Lung (tissue), 12 donors: Measurements from ENCODE around the gene PTX4. TPM values are rescaled to one million over a fixed set of nuclear protein-coding genes. Genes with fewer than 3 reads are reported as not detected.

ENCODE experiments used
- ATAC-seq: fragments of 200-7000 bp; cut with Tn5 transposase; one replicate; pipeline ENCODE4 v1.9.1; 2020; ENCODE audit warnings: moderate number of reproducible peaks; ENCODE audit not compliant: insufficient read depth, low FRiP score
- DNase-seq, 3 donors: peaks; one replicate each; pipeline ENCODE4 v3.0.0-alpha.2; 2013 to 2017
- H3K27ac ChIP-seq, 2 donors: one replicate each; pipeline ENCODE4 v1.5.1; 2013; ENCODE audit warnings: mild to moderate bottlenecking in 2 of 2, moderate library complexity in 2 of 2, control low read depth in 1 of 2, inconsistent platforms in 1 of 2, low read depth in 1 of 2, low read length in 1 of 2
- H3K27me3 ChIP-seq, 3 donors: one replicate each; pipeline ENCODE4 v1.5.1; 2013; ENCODE audit warnings: low read length in 2 of 3; ENCODE audit not compliant: control insufficient read depth in 3 of 3, insufficient read depth in 3 of 3
- H3K36me3 ChIP-seq, 4 donors: one replicate each; pipeline ENCODE4 v1.5.1; 2013; ENCODE audit warnings: low read length in 4 of 4, mild to moderate bottlenecking in 1 of 4, moderate library complexity in 1 of 4; ENCODE audit not compliant: control insufficient read depth in 4 of 4, insufficient read depth in 4 of 4
- H3K4me1 ChIP-seq, 5 donors: one replicate each; pipeline ENCODE4 v1.5.1; 2013; ENCODE audit warnings: low read length in 5 of 5, mild to moderate bottlenecking in 2 of 5, moderate library complexity in 1 of 5; ENCODE audit not compliant: control insufficient read depth in 5 of 5, insufficient read depth in 5 of 5
- H3K4me3 ChIP-seq: one replicate; pipeline ENCODE4 v1.5.1; 2013; ENCODE audit warnings: mild to moderate bottlenecking, control low read depth, moderate library complexity
- H3K9ac ChIP-seq, 2 donors: one replicate each; pipeline ENCODE4 v1.5.1; 2013; ENCODE audit warnings: low read length in 2 of 2, control low read depth in 1 of 2; ENCODE audit not compliant: insufficient read depth in 1 of 2
- H3K9me3 ChIP-seq, 4 donors: one replicate each; pipeline ENCODE4 v1.5.1; 2013; ENCODE audit warnings: low read length in 3 of 4, mild to moderate bottlenecking in 1 of 4, moderate library complexity in 1 of 4; ENCODE audit not compliant: control insufficient read depth in 4 of 4, insufficient read depth in 3 of 4
- WGBS, 2 donors: extraction: QIAGEN DNeasy Blood & Tissue Kit; methylation state at CpG; one replicate each; pipeline ENCODE4 v1.1.7; 2013; 5-methylcytosine and 5-hydroxymethylcytosine counted together
- polyA plus RNA-seq, 2 donors: library from polyadenylated mRNA; stranded (reverse); fragments of 200-250 nt; gene quantifications; one replicate each; pipeline ENCODE4 v1.2.1, GENCODE V29; 2013
- total RNA-seq, 2 donors: library from RNA; depleted of rRNA in 1 of 2; stranded (reverse); fragments of >200 nt in 1 of 2; gene quantifications; one replicate each; pipeline ENCODE4 v1.2.1, GENCODE V29; 2014 to 2021
- TF ChIP-seq, protein P1 (sequence below): IDR thresholded peaks from 2 replicates; pipeline ENCODE4 v1.5.1; 2012; ENCODE audit warnings: mild to moderate bottlenecking; ENCODE audit errors: control extremely low read depth, extremely low read depth
- donor health status: control.
- donor health status: control.
- donor health status: Bipolar disorder and iron deficiency.
- donor health status: healthy.
- donor health status: DM: yes; HTN: yes; CAD: no.

The PTX4 gene
- total and polyA plus RNA-seq, 4 donors, result 0.02 to 0.31 (median 0.25) TPM; not detected in 1

DNA sequence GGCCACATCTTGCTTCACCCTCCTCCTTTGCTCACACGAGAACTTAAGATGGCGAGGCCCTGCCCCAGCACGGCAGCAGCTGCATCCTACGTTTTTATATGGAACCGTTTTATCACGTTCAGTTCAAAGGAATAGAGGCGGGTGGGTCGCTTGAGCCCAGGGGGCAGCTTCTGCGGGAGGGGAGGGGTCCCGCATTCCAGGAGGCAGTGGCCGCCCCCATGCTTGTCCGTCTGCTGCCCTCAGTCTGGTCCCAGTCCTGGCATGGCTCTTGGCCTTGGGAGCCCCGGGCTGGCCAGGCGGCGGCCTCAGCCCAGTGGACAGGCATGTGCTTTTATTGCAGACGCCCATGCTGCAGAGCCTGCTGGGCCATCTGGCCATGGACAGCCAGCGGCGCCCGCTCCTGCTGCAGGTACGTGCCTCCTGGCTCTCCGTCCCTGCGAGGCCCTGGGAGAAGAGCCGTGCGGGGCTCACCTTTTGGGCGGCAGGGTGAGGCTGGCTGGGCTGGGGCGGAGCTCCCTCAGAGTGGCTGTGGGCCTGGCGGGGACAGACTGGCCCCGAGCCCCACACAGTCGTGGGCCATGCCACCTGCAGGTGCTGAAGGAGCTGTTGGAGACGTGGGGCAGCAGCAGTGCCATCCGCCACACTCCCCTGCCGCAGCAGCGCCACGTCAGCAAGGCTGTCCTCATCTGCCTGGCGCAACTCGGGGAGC is 11.2 kb upstream of the PTX4 start:
- Histone ChIP-seq H3K9ac (no peak overlapping the region), H3K4me3 (no peak overlapping the region), H3K27ac (no peak overlapping the region), H3K27me3 (no peaks in the 10 kb centered on the region), H3K36me3 (peaks cover 12 to 66% (median 25%) of the 10 kb centered on the region in 4 donors), H3K4me1 (peaks cover 0 to 2% (median 0%) of the 10 kb centered on the region in 5 donors), H3K9me3 (no peaks in the 10 kb centered on the region)
- ATAC-seq (no peak), DNase-seq (no peak)
- 97% methylated on average over 36 of the region's 36 CpGs for WGBS, 2 donors
- TF ChIP-seq, protein P1, sequence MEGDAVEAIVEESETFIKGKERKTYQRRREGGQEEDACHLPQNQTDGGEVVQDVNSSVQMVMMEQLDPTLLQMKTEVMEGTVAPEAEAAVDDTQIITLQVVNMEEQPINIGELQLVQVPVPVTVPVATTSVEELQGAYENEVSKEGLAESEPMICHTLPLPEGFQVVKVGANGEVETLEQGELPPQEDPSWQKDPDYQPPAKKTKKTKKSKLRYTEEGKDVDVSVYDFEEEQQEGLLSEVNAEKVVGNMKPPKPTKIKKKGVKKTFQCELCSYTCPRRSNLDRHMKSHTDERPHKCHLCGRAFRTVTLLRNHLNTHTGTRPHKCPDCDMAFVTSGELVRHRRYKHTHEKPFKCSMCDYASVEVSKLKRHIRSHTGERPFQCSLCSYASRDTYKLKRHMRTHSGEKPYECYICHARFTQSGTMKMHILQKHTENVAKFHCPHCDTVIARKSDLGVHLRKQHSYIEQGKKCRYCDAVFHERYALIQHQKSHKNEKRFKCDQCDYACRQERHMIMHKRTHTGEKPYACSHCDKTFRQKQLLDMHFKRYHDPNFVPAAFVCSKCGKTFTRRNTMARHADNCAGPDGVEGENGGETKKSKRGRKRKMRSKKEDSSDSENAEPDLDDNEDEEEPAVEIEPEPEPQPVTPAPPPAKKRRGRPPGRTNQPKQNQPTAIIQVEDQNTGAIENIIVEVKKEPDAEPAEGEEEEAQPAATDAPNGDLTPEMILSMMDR, result no peak

DNA sequence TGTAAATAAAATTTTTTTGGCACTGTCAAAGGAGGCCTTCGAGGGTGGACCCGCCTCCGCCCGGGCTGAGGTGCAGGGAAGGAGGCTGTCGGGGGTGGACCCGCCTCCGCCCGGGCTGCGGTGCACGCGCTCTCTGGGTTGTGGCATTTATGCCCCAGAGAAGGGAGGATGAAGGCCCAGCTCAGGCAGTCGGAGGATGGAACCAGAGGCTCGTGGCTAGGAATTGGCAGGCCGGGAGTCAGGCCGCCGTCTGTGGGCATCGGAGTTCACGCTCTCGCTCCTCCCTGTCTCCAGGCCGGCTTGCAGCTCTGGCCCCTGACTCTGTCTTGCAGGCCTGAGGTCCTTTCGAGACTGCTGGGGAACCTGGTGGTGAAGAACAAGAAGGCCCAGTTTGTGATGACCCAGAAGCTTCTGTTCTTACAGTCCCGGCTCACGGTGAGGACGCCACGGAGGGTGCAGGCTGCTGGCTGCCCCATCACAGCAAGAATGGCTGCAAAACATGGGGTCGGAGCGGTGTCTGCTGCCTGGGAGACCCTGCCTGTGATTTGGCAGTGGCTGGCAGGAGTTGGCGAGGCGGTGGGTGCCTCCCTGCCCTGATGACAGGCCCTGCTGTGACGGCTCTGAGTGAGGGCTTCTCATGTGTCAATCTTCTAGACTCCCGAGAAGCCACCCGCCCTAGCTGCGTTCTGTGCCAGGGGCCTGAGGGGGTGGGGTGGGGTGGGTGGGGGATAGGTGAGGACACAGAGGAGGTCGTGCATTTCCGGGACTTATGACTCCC is 10.3 kb upstream of the PTX4 start:
- Histone ChIP-seq H3K9me3 (no peaks in the 10 kb centered on the region), H3K36me3 (peaks cover 12 to 70% (median 30%) of the 10 kb centered on the region in 4 donors), H3K4me1 (peaks cover 0 to 9% (median 2%) of the 10 kb centered on the region in 5 donors), H3K27me3 (no peaks in the 10 kb centered on the region), H3K27ac (no peak overlapping the region), H3K9ac (no peak overlapping the region), H3K4me3 (no peak overlapping the region)
- TF ChIP-seq, protein P1, result no peak
- WGBS, 2 donors, result 95% methylated on average over 35 of the region's 35 CpGs
- ATAC-seq (no peak), DNase-seq (no peak)

DNA sequence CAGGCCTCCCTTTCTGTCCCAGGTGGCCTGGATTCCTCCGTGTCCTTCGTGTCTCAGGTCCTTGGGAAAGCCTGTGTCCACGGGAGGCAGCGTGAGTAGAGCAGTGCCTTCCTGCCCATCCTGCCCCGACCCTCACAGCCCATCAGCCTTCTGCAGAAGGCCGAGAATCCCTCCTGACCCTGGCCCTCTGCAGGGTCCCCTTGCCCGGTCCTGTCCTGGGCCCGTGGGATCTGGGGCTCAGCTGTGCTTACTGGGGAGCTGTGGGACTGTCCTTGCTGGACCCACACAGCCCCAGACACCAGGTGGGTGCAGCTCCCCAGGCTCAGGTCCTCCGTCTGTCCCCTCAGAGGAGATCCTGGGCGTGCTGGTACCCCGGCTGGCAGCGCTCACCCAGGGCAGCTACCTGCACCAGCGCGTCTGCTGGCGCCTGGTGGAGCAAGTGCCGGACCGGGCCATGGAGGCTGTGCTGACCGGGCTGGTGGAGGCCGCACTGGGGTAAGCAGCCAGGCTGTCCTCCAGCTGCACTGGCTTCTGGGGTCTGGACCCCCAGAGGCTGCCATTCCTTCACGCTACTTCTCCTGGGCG is 8.4 kb upstream of the PTX4 start:
- Histone ChIP-seq H3K27me3 (no peaks in the 10 kb centered on the region), H3K27ac (no peak overlapping the region), H3K9ac (no peak overlapping the region), H3K4me3 (no peak overlapping the region), H3K9me3 (no peaks in the 10 kb centered on the region), H3K36me3 (peaks cover 11 to 58% (median 22%) of the 10 kb centered on the region in 4 donors), H3K4me1 (peaks cover 0 to 18% (median 5%) of the 10 kb centered on the region in 5 donors)
- TF ChIP-seq, protein P1, result no peak
- DNase-seq (no peak), ATAC-seq (no peak)
- WGBS, 2 donors, result 91 to 92% methylated on average over 21 of the region's 21 CpGs
